H1 (cell line): Measurements from ENCODE around the gene TMEM39A. TPM values are rescaled to one million over a fixed set of nuclear protein-coding genes. Genes with fewer than 3 reads are reported as not detected.

Source experiments
- polyA plus RNA-seq, 7 experiments: library from polyadenylated mRNA; depleted of rRNA in 3 of 7; stranded (reverse) in 5 of 7; unstranded in 2 of 7; fragments of >200 nt in 5 of 7; fragments of 200-250 nt in 2 of 7; gene quantifications; 1 replicate in 5 of 7; 2 replicates in 1 of 7; 4 replicates in 1 of 7; pipeline versions ENCODE4 v1.2.1 to v1.2.3, GENCODE V29; 2011 to 2013; ENCODE audit warnings: missing spikeins in 2 of 7, mixed read lengths in 2 of 7
- total RNA-seq: library from RNA; stranded (reverse); fragmentation: NEBNext Ultra II Directional; extraction: Animal tissue kit (Norgen Biotek cat#: 25700); gene quantifications from 2 replicates; pipeline ENCODE4 v1.2.1, GENCODE V29; 2021

Gene TMEM39A
- total and polyA plus RNA-seq, 2 of the 8 experiments (the other 6 are each of a cell fraction or from before 2014, with no cell fraction given): 26.8 to 36.1 TPM

Other genes starting within 250 kb of the TMEM39A start
- gene B4GALT4, start 222.7 kb downstream of the TMEM39A start, total RNA-seq: 44.7 and 56.5 TPM in 2 replicates
- 12.9 and 14.6 TPM in 2 replicates for gene B4GALT4, start 222.7 kb downstream of the TMEM39A start, polyA plus RNA-seq (2011; rRNA removed)
- 4.9 and 7.6 TPM in 2 replicates for gene ARHGAP31, start 169.2 kb downstream of the TMEM39A start, total RNA-seq
- gene ARHGAP31, start 169.2 kb downstream of the TMEM39A start, polyA plus RNA-seq (2011; rRNA removed): 1.1 and 2.3 TPM in 2 replicates
- 18.5 and 18.6 TPM in 2 replicates for gene POGLUT1, start 5.3 kb upstream of the TMEM39A start, total RNA-seq
- 4.7 and 7.0 TPM in 2 replicates for gene POGLUT1, start 5.3 kb upstream of the TMEM39A start, polyA plus RNA-seq (2011; rRNA removed)
- 128 and 130 TPM in 2 replicates for gene TIMMDC1, start 34.9 kb upstream of the TMEM39A start, total RNA-seq
- gene TIMMDC1, start 34.9 kb upstream of the TMEM39A start, polyA plus RNA-seq (2011; rRNA removed): 80.7 and 96.8 TPM in 2 replicates
- gene CD80, start 96.0 kb upstream of the TMEM39A start, total RNA-seq: not detected in 2 replicates
- 0.03 and 0.11 TPM in 2 replicates for gene CD80, start 96.0 kb upstream of the TMEM39A start, polyA plus RNA-seq (2011; rRNA removed)
- gene ADPRH, start 115.9 kb upstream of the TMEM39A start, total RNA-seq: 4.1 and 4.2 TPM in 2 replicates
- 2.3 and 2.6 TPM in 2 replicates for gene ADPRH, start 115.9 kb upstream of the TMEM39A start, polyA plus RNA-seq (2011; rRNA removed)
- not detected in 2 replicates for gene PLA1A, start 134.3 kb upstream of the TMEM39A start, total RNA-seq
- gene PLA1A, start 134.3 kb upstream of the TMEM39A start, polyA plus RNA-seq (2011; rRNA removed): not detected in 2 replicates
- 0.19 and 0.65 TPM in 2 replicates for gene POPDC2, start 197.0 kb upstream of the TMEM39A start, total RNA-seq
- 1.1 and 1.2 TPM in 2 replicates for gene POPDC2, start 197.0 kb upstream of the TMEM39A start, polyA plus RNA-seq (2011; rRNA removed)
- 43.0 and 45.5 TPM in 2 replicates for gene COX17, start 213.8 kb upstream of the TMEM39A start, total RNA-seq
- 34.2 and 38.1 TPM in 2 replicates for gene COX17, start 213.8 kb upstream of the TMEM39A start, polyA plus RNA-seq (2011; rRNA removed)
- 3.8 and 5.4 TPM in 2 replicates for gene CFAP91, start 239.4 kb upstream of the TMEM39A start, total RNA-seq
- gene CFAP91, start 239.4 kb upstream of the TMEM39A start, polyA plus RNA-seq (2011; rRNA removed): 4.7 and 7.4 TPM in 2 replicates